HL-60/S4 treated with phorbol 12-myristate 13-acetate at 8.2 ng/mL for 4 days and 3 days (cell line): ENCODE results near the gene TMEFF2.

Experiments used
- in situ Hi-C: fragments of 300-500 bp; cut with MboI; formaldehyde crosslinking; loops from 2 replicates; pipeline ENCODE4 v1.15.0; 2022; ENCODE audit warnings: low sequenced_read_pairs

TMEFF2 gene

GRCh38 chr2:191981706-191982105 lies 213.0 kb downstream of the TMEFF2 start:
- in situ Hi-C loops = no loop called here

DNA sequence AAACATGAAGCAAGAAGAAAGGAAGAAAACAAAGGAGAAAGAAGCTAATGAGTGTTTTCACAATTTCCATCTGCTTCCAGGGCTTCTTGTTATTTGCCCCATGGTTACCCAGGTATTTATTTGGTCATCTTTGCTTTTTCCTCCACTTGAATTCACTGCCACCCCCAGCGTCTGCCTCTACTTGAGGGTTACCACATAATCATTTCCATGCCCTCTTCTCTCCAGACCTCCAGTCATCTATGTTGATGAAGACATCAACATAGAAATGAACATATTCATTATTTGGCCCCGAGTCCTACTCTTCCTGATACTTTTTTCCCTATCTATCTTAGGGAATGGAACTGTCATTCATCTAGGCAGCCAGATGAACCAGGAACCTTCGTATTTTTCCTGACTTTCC lies 214.2 kb downstream of the TMEFF2 start:
- in situ Hi-C loops = no loop called here

GRCh38 chr2:191979221-191979730 lies 215.5 kb downstream of the TMEFF2 start:
- in situ Hi-C loops = no loop called here

- in situ Hi-C loops = no loop called here
These were observed 217.0 kb downstream of the TMEFF2 start for GRCh38 chr2:191977754-191978153.

DNA sequence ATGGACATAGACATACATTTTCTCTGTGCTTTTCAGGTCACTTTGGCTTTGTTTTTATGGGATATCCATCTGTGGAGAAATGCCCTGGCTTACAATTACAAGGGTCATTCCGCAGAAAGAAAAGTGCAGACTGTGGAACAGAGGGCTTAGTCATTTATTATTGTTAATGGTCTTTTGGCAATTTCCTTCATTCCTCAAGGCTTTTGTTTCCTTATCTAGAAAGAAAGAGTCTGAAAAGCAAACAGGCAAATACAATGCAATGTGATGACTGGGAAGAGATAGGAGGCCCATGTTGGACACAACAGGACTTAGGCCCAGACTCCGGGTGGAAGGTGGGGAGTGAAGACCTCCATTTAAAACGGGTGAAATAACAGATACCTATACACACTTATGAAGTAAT lies 218.3 kb downstream of the TMEFF2 start:
- in situ Hi-C loops = no loop called here

- in situ Hi-C loops = no loop called here
These were observed 220.1 kb downstream of the TMEFF2 start for GRCh38 chr2:191974676-191975075.

DNA sequence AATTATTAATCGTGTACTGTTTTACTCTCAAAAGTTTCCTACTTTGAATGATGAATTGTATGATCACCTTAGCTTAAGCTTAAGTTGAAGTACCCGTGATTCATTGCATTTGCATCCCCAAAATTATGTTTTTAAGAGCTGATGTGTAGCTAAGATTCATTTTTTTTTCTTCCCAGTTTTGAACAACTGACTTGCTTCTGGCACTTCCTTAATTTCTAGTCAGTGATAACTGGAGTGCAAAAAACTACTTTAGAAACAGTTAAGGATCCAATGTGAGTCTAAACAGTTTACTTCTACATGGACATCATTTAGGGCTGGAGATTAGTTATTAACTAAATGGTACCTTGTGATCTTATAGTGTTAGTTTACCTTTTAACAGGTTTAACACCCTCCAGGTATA lies 223.9 kb downstream of the TMEFF2 start:
- in situ Hi-C loops = no loop called here

GRCh38 chr2:191968120-191968519 lies 226.6 kb downstream of the TMEFF2 start:
- in situ Hi-C loops = no loop called here

GRCh38 chr2:191965733-191966132 lies 229.0 kb downstream of the TMEFF2 start:
- in situ Hi-C loops = no loop called here

DNA sequence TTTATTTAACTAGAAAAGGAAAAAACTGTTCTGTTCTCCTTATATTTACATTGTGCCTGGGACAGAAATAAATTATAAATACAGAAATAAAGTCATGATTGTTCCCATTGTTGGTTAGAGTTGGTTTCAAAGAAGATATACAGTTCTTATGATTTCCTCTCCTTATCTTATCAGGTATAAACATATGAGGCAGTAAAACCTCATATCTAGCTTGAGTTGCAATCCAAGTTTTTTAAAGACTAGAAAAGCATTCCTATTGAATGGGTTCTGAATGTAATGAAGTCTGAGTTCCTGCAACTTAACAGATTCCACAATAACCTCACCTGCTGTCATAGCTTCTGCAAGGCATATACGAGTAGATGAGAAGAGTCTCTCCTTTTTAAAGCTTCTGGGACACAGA lies 233.2 kb downstream of the TMEFF2 start:
- in situ Hi-C loops = no loop called here

DNA sequence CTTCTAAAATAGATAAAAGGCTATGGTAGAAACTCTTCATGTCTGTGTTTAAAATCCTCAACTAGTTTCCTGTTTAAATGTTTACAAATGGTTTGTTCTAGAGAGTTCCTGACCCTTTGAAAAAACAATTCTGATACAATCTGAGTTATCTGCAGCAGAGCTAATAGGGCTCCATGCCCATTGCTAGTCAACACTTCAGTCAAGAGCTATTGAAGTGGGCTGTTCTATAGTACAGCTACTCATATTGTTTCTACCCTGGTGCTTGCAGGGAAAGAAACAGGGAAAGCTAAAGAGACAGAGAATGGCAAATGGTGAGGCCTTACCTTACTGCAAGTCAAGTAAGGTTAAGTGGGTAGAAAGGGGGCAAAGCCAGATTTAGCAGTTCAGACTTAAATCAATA lies 235.5 kb downstream of the TMEFF2 start:
- in situ Hi-C loops = no loop called here

- in situ Hi-C loops = no loop called here
These were observed 236.5 kb downstream of the TMEFF2 start for GRCh38 chr2:191957996-191958860.

DNA sequence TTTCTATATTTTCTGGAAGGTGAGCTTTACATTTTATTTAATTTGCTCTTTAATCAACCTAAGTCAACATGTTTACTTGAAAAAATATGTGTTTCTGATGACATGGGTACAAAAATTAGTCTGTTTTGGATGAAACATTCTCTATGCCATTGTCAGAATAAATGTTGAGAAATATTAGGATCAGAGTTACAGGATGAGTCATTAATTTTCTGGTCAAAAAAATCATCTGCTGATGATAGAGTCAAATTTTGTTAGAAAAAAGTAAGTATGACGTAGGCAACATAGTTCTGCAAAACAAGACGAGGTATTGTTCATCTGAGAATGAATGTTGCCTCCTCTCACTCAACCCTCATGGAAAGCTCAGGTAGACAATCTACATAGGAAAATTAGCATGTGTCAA lies 240.3 kb downstream of the TMEFF2 start:
- in situ Hi-C loops = no loop called here

GRCh38 chr2:191952515-191953270 lies 242.0 kb downstream of the TMEFF2 start:
- in situ Hi-C loops = no loop called here

- in situ Hi-C loops = no loop called here
These were observed 242.9 kb downstream of the TMEFF2 start for GRCh38 chr2:191951832-191952231.

DNA sequence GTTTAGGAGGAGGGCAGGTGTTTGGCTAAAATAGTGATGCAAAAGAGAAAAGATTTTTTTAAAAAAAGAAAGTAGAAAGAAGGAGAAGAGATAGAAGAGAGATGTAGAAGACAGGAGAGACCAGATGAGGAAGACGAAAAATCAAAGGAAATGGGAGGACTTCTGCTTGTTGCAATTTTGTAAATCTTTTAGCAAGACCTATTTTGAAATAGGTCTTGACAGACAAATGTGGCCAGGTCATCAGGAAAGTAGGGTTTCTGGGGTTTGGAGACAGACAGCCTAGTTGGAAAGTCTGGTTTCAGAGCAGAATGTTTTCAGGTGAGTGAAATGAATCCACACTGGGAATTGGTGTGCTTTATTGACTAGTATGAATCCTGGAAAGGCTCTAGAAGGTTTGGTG lies 243.4 kb downstream of the TMEFF2 start:
- in situ Hi-C loops = no loop called here

DNA sequence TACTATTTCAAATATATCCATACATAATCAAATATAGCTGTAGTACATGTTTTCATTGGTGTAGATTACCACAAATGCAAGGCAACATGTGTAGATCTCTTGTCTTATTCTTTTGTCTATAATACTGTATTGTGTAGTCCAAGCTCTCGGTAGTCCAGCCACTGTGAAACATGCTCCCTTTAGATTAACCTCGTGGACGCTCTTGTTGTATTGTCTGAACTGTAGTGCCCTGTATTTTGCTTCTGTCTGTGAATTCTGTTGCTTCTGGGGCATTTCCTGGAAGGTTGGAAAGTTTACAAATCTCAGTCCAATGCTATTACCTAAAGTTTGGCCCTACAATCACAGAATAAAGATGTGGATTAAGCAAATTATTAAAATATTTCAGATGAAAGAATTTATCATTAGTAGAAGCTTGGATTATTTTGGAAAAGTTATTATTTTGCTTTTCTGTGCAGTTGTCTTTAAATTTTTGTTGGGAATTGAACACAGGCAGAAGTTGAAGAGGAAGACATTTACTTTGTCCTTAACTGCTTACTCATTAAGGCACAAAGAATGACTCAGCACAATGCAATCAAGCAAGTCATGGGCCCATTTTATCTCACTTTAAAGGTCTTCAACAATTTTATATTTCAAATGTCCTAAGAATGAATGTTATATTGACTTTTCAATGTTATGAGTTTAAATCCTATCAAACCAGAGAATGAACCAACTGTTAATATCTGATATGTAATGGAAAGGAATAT lies 244.4 kb downstream of the TMEFF2 start:
- in situ Hi-C loops = no loop called here

- in situ Hi-C loops = no loop called here
These were observed 247.5 kb downstream of the TMEFF2 start for GRCh38 chr2:191947235-191947634.

GRCh38 chr2:191946471-191947182 lies 248.1 kb downstream of the TMEFF2 start:
- in situ Hi-C loops = no loop called here

DNA sequence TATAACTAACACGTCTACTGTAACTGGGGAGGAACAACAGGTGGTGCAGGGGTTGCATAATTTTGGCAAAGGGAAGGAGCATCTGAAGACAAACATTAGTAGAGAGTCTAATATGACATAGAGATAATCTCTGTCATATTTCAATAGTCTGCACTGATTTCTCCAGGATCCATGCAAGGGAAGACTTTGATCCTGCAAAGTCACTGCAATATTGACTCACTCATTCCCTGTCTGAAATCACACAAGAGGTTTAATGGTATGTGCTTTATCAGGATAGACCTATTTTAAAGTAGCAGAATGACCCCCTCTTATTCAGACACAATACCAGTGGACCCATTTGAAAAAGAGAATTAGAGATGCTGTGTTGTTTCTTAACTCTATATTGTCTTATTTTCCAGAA lies 249.1 kb downstream of the TMEFF2 start:
- in situ Hi-C loops = no loop called here

GRCh38 chr2:191942739-191943103 lies 252.0 kb downstream of the TMEFF2 start:
- in situ Hi-C loops = no loop called here
